Rectal smooth muscle tissue (tissue), 1 donor: ENCODE measurements around the gene MTMR3.

Experiments used
- H3K27ac ChIP-seq: one replicate; pipeline ENCODE4 v1.7.0; 2013; ENCODE audit warnings: low read depth, low read length, inconsistent platforms
- H3K27me3 ChIP-seq: one replicate; pipeline ENCODE4 v1.7.0; 2013; ENCODE audit warnings: low read length; ENCODE audit not compliant: control insufficient read depth, insufficient read depth
- H3K36me3 ChIP-seq: one replicate; pipeline ENCODE4 v1.7.0; 2013; ENCODE audit warnings: low read length; ENCODE audit not compliant: control insufficient read depth, insufficient read depth
- H3K4me1 ChIP-seq: one replicate; pipeline ENCODE4 v1.7.0; 2013; ENCODE audit warnings: low read length; ENCODE audit not compliant: control insufficient read depth, insufficient read depth
- H3K4me3 ChIP-seq: one replicate; pipeline ENCODE4 v1.7.0; 2013; ENCODE audit warnings: low read length
- H3K9ac ChIP-seq: one replicate; pipeline ENCODE4 v1.7.0; 2013; ENCODE audit warnings: low read length

Gene MTMR3

DNA sequence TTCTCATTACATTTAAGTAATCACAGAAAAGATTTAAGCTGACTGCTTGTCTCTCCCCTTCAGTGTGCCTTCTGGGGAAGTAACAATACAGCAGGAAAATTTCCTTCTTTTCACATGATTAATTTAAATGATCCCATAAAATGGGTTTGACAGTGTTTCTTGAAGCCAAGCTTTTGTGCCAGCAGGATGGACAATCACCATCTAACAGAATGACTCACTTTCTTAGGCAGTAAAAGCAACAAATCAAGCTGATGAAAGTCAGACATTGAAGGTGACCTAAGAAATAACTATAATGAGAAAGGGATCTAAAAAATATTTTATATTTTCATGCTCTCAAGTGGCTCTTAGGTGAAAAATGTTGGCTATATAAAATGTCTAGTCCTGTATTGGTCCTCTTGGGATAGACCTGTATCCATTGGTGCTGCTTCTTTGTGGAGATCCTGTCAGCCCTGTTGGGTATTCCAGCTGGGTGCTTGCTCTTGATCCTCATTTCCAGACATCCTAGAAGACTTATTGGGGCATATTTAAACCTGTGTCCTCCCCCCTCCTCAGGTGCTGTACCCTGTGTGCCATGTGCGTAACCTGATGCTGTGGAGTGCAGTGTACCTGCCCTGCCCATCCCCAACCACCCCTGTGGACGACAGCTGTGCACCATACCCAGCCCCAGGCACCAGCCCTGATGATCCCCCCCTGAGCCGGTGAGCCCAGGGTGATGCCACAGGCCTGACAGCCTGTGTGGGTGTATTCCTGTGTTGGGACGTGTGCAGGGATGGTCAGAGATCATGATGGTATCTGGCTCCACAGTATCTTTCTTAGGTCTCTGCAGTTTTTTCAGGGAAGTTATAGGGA lies 134.6 kb downstream of the MTMR3 start:
- Histone ChIP-seq H3K4me3 (no peak overlapping the region), H3K4me1 (no peaks in the 10 kb centered on the region), H3K36me3 (peaks cover 63% of the 10 kb centered on the region), H3K27me3 (no peaks in the 10 kb centered on the region), H3K27ac (no peak overlapping the region), H3K9ac (no peak overlapping the region)

GRCh38 chr22:30020511-30020910 lies 137.5 kb downstream of the MTMR3 start:
- Histone ChIP-seq H3K9ac (no peak overlapping the region), H3K36me3 (peaks cover 71% of the 10 kb centered on the region), H3K27ac (no peak overlapping the region), H3K4me3 (no peak overlapping the region), H3K4me1 (no peaks in the 10 kb centered on the region), H3K27me3 (no peaks in the 10 kb centered on the region)

- H3K36me3 ChIP-seq = peaks cover 71% of the 10 kb centered on the region
- no peak overlapping the region for H3K9ac ChIP-seq
- no peaks in the 10 kb centered on the region for H3K27me3 ChIP-seq
- no peak overlapping the region for H3K4me3 ChIP-seq
- H3K4me1 ChIP-seq = no peaks in the 10 kb centered on the region
- H3K27ac ChIP-seq = no peak overlapping the region
Measured at GRCh38 chr22:30021338-30021737, 138.4 kb downstream of the MTMR3 start.

- Histone ChIP-seq H3K27ac (no peak overlapping the region), H3K36me3 (peaks cover 71% of the 10 kb centered on the region)
Measured at GRCh38 chr22:30021881-30022619, 139.1 kb downstream of the MTMR3 start.

GRCh38 chr22:30023099-30023660 lies 140.2 kb downstream of the MTMR3 start:
- H3K27ac ChIP-seq = no peak overlapping the region
- peaks cover 67% of the 10 kb centered on the region for H3K36me3 ChIP-seq
- H3K4me3 ChIP-seq = no peak overlapping the region
- H3K9ac ChIP-seq = no peak overlapping the region
- no peaks in the 10 kb centered on the region for H3K27me3 ChIP-seq
- H3K4me1 ChIP-seq = no peaks in the 10 kb centered on the region

More at GRCh38 chr22:30021881-30022619, 139.1 kb downstream of the MTMR3 start:
- H3K27me3 ChIP-seq = no peaks in the 10 kb centered on the region
- H3K4me1 ChIP-seq = no peaks in the 10 kb centered on the region
- no peak overlapping the region for H3K4me3 ChIP-seq
- H3K9ac ChIP-seq = no peak overlapping the region

DNA sequence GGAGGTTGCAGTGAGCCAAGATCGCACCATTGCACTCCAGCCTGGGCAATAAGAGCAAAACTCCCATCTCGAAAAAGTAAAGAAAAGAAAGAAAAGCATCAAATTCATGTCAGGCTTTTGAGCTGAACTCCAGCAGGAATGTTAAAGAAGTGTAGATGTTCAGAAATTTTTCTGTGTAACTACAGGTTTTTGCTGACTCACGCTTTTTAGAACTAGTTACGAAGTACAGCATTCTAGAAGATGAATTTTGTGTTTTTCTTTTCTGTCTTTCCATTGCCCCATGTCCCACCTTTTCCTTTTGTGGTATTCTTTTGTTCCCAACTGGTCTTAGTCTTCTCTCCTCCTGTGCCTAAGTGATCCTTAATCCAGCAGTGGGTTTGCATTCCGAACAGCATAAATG lies 141.3 kb downstream of the MTMR3 start:
- no peak overlapping the region for H3K27ac ChIP-seq
- peaks cover 65% of the 10 kb centered on the region for H3K36me3 ChIP-seq
- H3K27me3 ChIP-seq = no peaks in the 10 kb centered on the region
- H3K4me1 ChIP-seq = no peaks in the 10 kb centered on the region
- no peak overlapping the region for H3K9ac ChIP-seq
- no peak overlapping the region for H3K4me3 ChIP-seq

DNA sequence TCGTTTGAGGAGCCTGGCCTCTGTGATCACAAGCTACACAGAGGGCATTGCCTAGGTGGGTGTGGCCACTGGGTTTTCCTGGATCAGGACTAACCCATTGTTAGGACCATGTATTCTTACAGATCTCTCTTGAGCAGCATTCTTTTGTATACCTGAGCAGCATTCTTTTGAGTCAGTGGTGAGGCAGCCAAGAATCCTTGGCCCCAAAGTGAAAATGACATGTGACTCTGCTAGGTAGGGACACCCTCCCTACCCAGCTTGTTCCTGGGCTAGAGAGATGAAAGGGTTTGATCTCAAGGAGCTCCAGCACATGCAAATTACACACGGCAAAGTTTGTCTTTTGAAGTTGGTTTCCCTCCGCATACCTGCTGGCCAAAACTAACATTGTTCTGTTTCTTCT lies 142.2 kb downstream of the MTMR3 start:
- H3K36me3 ChIP-seq = peaks cover 56% of the 10 kb centered on the region
- no peaks in the 10 kb centered on the region for H3K27me3 ChIP-seq
- H3K9ac ChIP-seq = no peak overlapping the region
- no peak overlapping the region for H3K4me3 ChIP-seq
- H3K4me1 ChIP-seq = no peaks in the 10 kb centered on the region
- no peak overlapping the region for H3K27ac ChIP-seq

DNA sequence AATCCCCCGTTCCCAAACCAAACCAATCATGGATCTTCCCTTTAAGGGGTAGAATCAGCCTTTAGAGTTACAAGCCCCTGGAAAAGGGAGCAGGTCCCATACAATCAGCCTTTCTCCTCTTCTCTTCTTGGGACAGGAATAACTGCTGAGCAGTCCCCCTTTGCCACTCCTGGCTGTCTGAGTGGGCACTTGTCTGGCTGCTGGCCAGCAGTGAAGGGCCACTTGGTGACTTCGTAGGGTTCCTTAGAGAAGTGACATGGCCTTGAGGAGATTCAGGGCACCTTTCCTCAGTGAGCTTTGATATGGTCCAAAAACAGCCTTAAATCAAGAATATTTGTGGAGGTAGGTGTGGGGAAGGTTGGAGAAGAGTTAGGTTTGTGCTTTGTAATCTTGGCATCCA lies 143.8 kb downstream of the MTMR3 start:
- no peak overlapping the region for H3K9ac ChIP-seq
- no peak overlapping the region for H3K27ac ChIP-seq
- no peak overlapping the region for H3K4me3 ChIP-seq
- H3K4me1 ChIP-seq = no peaks in the 10 kb centered on the region
- peaks cover 42% of the 10 kb centered on the region for H3K36me3 ChIP-seq
- no peaks in the 10 kb centered on the region for H3K27me3 ChIP-seq

GRCh38 chr22:30027169-30027568 lies 144.2 kb downstream of the MTMR3 start:
- Histone ChIP-seq H3K4me3 (no peak overlapping the region), H3K36me3 (peaks cover 38% of the 10 kb centered on the region), H3K27me3 (no peaks in the 10 kb centered on the region), H3K4me1 (no peaks in the 10 kb centered on the region), H3K27ac (no peak overlapping the region), H3K9ac (no peak overlapping the region)

DNA sequence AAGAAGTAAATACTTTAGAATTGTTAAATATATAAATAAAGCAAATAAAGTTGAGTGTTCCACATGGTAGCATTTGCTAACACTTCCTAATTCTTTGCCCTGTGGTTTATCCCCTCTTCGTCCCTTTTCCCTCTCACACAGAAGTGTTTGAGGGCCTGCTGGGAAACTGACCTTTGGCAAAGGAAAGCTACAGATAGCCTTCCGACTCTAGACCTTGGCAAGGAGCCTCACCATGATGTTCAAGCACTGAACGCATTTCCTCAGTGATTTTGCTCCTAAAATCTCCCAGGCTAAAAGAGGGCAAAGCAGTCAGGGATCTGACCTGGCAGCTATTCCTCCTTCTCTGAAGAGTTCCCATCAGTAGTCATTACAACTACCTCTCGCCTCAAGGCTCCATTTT lies 144.8 kb downstream of the MTMR3 start:
- H3K36me3 ChIP-seq = peaks cover 33% of the 10 kb centered on the region
- H3K27me3 ChIP-seq = no peaks in the 10 kb centered on the region
- no peak overlapping the region for H3K27ac ChIP-seq
- no peak overlapping the region for H3K4me3 ChIP-seq
- H3K4me1 ChIP-seq = no peaks in the 10 kb centered on the region
- H3K9ac ChIP-seq = no peak overlapping the region

- Histone ChIP-seq H3K9ac (no peak overlapping the region), H3K36me3 (peaks cover 25% of the 10 kb centered on the region), H3K27me3 (no peaks in the 10 kb centered on the region), H3K27ac (no peak overlapping the region), H3K4me3 (no peak overlapping the region), H3K4me1 (no peaks in the 10 kb centered on the region)
Measured at GRCh38 chr22:30028731-30029130, 145.8 kb downstream of the MTMR3 start.

DNA sequence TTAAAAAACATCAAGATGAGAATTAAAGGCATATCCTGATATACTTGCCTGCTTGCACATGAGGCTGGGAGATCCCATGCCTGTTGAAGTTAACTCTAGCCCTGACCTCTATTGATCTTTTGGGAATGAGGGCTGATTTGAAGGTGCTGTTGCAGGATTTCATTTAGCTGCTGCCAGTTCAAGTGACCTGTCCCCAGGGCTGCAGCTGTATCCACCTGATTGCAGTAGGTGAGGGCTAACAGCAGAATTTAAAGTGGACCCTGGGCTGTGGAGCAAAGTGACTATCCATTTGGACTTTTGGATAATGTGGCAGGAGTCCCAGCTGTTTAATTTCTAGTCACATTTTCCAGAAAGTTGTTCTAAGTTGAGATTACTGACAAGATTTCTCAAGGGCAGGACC lies 146.5 kb downstream of the MTMR3 start:
- Histone ChIP-seq H3K27ac (no peak overlapping the region), H3K9ac (no peak overlapping the region)

More for the DNA sequence above, 146.5 kb downstream of the MTMR3 start:
- Histone ChIP-seq H3K36me3 (peaks cover 23% of the 10 kb centered on the region), H3K4me3 (no peak overlapping the region), H3K27me3 (no peaks in the 10 kb centered on the region), H3K4me1 (no peaks in the 10 kb centered on the region)
